Stimulated activated naive B cell treated with anti-CD40 and anti-IgM and Interleukin-4, amounts not matched to agents 10 μg/mL and 1 μg/mL and 100 μg/mL, for 72 hours (primary cell): ENCODE results near the gene AGRP.

Experiments
- ATAC-seq, 2 donors: fragments of 150-1000 bp; cut with Tn5 transposase; replicated peaks; 2 replicates each; pipeline ENCODE4 v1.10.0; 2021; ENCODE audit warnings: moderate library complexity in 1 of 2
- DNase-seq: peaks from one replicate; pipeline ENCODE4 v3.0.0; 2021
- H3K27ac Mint-ChIP-seq: one replicate; pipeline ENCODE4 v1.8.0; 2022; ENCODE audit warnings: mild to moderate bottlenecking, mixed read lengths
- H3K27me3 Mint-ChIP-seq, 2 donors: one replicate each; pipeline ENCODE4 v1.8.0; 2022; ENCODE audit warnings: mixed read lengths in 2 of 2
- H3K36me3 Mint-ChIP-seq, 2 donors: one replicate each; pipeline ENCODE4 v1.8.0; 2022; ENCODE audit warnings: mixed read lengths in 2 of 2, mild to moderate bottlenecking in 1 of 2
- H3K4me1 Mint-ChIP-seq, 2 donors: one replicate each; pipeline ENCODE4 v1.8.0; 2022; ENCODE audit warnings: mixed read lengths in 2 of 2, mild to moderate bottlenecking in 1 of 2
- H3K4me3 Mint-ChIP-seq, 2 donors: one replicate each; pipeline ENCODE4 v1.8.0; 2022; ENCODE audit warnings: mild to moderate bottlenecking in 2 of 2, mixed read lengths in 2 of 2, moderate library complexity in 1 of 2
- H3K9me3 Mint-ChIP-seq, 2 donors: one replicate each; pipeline ENCODE4 v1.8.0; 2022; ENCODE audit warnings: mixed read lengths in 2 of 2, mild to moderate bottlenecking in 1 of 2

Gene AGRP

DNA sequence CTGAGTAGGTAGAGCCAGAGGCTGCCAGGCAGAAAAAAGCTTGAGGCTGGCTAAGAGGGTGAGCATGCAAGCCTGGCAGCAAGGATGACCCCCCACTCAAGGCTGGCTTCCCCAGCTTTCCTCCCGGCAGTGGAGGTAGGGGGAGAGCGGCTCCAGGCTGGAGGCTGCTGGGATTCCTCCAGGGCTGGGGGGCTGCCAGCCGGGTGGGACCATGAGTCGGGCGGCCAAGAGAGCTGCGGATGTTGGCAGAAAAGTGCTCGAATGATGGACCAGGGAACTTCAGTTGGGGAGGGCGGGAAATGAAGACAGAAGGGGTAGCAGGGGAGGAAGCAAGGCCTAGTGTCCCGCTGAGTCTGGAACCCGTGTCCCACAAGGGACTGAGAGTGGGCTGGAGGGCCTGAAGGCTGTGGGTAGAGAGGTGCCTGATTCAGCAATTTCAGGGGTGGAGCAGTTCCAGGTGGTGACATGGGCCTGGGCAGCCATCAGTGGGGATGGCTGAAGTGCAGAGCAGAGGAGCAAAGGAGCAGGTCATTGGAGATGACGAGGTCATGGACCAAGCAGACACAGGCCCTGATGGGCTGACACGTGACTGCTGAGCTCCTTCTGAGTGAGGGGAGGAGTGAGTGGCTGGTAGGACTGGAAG lies 32.2 kb downstream of the AGRP start:
- Mint-ChIP-seq H3K27me3 (no peaks in the 10 kb centered on the region), H3K27ac (no peak overlapping the region), H3K4me3 (no peak overlapping the region), H3K9me3 (no peaks in the 10 kb centered on the region), H3K4me1 (peaks cover 33 to 52% of the 10 kb centered on the region in 2 donors), H3K36me3 (peaks cover 65 to 69% of the 10 kb centered on the region in 2 donors)
- DNase-seq (no peak), ATAC-seq (no peak)

DNA sequence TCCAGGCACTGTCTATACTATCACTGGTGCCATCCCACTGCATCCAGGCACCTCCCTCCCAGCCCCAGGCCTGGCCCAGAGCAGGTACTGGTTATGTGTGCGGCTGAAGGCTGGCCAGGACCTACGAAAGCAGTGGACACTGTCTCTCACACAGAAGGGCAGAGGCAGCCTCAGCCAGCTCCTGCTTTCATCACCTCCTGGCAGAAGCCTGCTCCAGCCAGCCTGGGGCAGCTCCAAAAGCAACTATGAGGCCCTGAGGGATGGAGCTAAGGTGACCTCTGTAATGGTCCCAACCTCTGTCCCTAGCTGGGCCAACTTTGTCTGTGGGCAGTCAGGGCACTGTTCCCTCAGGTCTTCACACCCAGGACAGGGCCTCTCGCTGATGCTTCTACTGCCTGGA lies 33.6 kb downstream of the AGRP start:
- Mint-ChIP-seq H3K36me3 (peaks cover 67 to 70% of the 10 kb centered on the region in 2 donors), H3K27me3 (no peaks in the 10 kb centered on the region), H3K4me1 (peaks cover 31 to 45% of the 10 kb centered on the region in 2 donors), H3K4me3 (peak overlapping the region in 1 of 2 donors; percentile 8), H3K9me3 (no peaks in the 10 kb centered on the region), H3K27ac (peak overlapping the region; percentile 16)
- DNase-seq (no peak), ATAC-seq (no peak)

DNA sequence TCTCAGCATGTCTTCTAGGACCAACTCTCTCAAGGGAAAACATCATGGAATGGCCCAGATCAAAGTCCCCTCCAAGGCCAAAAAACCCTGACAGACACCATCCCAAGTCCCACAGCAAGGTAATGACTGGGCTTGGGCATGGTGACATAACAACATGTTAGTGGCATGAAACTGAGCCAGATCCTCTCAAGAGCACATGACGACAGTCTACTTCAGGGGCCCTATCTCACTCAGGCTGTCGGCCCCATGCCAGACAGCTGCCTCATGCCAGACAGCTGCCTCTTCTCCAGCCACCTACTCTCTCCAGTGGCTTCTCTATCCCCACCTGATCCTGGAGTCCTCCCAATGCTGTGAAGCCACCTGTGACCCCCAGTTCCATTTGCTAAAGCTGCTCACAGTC lies 34.0 kb downstream of the AGRP start:
- H3K4me3 Mint-ChIP-seq, result peak overlapping the region in 1 of 2 donors; percentile 8
- ATAC-seq (no peak), DNase-seq (no peak)
- H3K4me1 Mint-ChIP-seq, result peaks cover 30 to 45% of the 10 kb centered on the region in 2 donors
- H3K36me3 Mint-ChIP-seq, result peaks cover 69 to 72% of the 10 kb centered on the region in 2 donors
- no peaks in the 10 kb centered on the region for H3K27me3 Mint-ChIP-seq
- H3K9me3 Mint-ChIP-seq, result no peaks in the 10 kb centered on the region
- peak overlapping the region; percentile 16 for H3K27ac Mint-ChIP-seq

DNA sequence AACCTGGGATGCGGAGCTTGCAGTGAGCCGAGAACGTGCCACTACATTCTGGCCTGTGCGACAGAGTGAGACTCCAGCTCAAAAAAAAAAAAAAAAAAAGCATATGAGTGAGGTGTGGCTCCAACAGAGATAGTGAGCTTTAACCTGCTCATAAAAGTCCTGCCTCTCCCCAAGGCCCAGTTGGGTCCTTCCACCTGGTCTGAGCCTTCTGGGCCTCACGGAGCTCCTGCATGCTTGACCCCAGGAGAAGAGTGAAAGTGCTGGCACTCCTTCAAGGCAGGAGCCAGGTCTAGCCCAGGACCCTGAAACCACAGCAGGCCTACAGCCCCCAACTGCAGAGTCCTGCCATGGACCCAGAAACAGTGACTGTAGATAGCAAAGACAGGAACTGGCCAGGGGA lies 34.8 kb downstream of the AGRP start:
- Mint-ChIP-seq H3K36me3 (peaks cover 67 to 70% of the 10 kb centered on the region in 2 donors), H3K4me1 (peaks cover 25 to 39% of the 10 kb centered on the region in 2 donors), H3K9me3 (no peaks in the 10 kb centered on the region), H3K27ac (no peak overlapping the region), H3K27me3 (no peaks in the 10 kb centered on the region), H3K4me3 (no peak overlapping the region)
- DNase-seq (no peak), ATAC-seq (no peak)

DNA sequence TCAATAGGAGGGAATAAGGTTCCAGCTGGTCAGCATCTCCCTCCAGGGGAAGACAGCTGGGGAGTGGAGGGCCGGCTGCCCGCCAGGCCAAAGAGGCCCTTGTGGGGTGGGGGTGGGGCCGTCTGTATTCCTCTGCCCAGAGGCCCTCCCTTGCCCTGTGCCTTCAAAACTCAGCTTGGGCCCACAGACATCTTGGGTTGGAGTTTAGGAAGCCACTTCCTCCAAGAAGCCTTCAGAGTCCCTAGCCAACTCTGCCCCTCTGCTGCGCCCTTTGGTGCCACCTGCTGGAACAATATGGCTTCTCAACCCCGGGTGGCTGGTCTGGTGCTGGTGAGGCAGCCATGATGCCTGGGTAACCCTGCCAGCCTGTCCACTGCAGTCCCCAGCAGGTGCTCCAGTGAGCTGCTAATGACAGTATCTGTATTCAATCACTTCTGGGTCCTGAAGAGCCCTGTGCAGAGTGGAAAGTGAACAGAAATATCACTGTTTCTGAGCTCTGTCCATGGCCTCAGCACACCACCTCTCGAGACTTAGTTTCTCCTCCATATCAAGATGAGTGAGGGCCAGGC lies 35.8 kb downstream of the AGRP start:
- DNase-seq, result peak; percentile 38
- ATAC-seq, result peak; percentile 88 to 92
- H3K4me3 Mint-ChIP-seq, result no peak overlapping the region
- H3K27ac Mint-ChIP-seq, result peak overlapping the region; percentile 9
- no peaks in the 10 kb centered on the region for H3K27me3 Mint-ChIP-seq
- H3K9me3 Mint-ChIP-seq, result no peaks in the 10 kb centered on the region
- H3K4me1 Mint-ChIP-seq, result peaks cover 22 to 39% of the 10 kb centered on the region in 2 donors
- peaks cover 63 to 67% of the 10 kb centered on the region in 2 donors for H3K36me3 Mint-ChIP-seq

DNA sequence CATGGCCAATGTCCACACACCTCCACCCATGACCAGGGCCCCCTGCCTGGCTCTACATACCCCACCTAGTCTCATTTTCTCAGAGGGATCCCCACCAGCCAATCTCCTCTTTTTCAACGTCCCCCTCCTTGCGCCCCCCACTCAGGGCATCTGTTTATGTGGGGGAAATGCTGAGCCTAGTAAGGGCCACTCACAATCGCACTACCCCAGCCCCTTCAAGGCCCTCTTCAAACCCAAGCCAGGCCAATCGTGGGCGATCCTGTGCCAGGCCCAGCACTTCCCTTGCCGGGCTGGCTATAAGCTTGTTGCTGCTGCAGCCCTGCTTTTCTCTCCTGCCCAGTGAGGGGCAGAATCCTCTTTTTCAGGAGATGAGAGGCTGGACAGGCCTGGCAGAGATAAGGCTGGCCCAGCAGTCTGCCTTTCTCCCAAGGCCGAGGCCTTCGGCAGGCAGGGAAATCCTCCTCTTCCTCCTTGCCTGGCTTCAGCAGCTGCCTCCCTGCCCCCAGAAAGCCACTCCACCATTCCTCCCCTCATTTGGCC lies 36.3 kb downstream of the AGRP start:
- Mint-ChIP-seq H3K27me3 (no peaks in the 10 kb centered on the region), H3K4me1 (peaks cover 23 to 39% of the 10 kb centered on the region in 2 donors), H3K36me3 (peaks cover 63% of the 10 kb centered on the region in 2 donors), H3K27ac (peak overlapping the region; percentile 56), H3K4me3 (no peak overlapping the region), H3K9me3 (no peaks in the 10 kb centered on the region)
- ATAC-seq (no peak), DNase-seq (no peak)

DNA sequence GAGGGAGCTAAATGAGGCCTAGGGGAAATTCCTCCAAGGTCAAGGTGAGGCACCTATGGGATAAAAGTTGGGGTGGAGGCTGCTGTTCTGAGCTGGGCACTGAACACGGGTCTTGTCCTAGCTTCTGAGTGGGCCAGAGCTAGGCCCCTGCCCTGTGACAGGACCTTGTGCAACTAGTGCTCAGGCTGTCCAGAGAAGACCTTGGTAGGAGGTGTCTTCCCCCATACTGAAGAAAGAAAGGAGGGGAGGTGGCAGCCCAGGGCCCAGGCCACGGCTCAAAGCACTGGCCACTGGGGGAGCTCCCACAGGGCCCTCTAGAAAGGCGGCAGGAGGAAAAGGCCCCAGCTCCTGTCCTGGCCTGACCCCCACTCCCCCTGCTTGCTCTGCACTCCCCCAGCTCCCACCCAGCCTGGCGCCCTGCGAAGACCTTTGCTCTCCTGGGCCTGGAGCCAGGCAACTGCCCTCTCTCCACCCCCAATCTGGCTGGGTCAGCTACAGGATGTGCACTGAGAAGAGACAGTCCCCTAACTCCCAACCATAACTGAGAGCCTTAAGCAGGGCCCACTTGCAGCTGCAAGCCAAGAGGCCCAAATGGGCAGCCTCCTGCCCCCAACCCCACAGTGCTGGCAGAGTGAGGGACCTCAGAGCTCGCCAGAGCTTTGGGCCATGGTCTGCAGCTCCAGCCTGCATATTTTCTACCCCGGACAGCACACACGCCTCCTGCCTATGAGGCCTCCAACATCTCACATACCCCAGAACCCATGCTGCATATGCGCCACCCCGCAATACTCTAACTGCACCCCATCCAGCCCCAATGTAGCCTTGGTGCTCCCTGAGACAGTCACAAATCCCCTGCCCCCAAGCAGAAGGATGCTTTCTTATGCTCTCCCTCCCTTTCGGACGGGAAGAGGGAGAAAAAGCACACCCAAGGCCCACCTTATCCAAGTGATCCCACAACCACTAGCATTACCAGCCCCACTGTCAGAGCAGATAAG lies 37.1 kb downstream of the AGRP start:
- no peak overlapping the region for H3K4me3 Mint-ChIP-seq
- H3K9me3 Mint-ChIP-seq, result no peaks in the 10 kb centered on the region
- peaks cover 27 to 36% of the 10 kb centered on the region in 2 donors for H3K4me1 Mint-ChIP-seq
- peaks cover 65 to 67% of the 10 kb centered on the region in 2 donors for H3K36me3 Mint-ChIP-seq
- no peaks in the 10 kb centered on the region for H3K27me3 Mint-ChIP-seq
- ATAC-seq (no peak), DNase-seq (no peak)
- H3K27ac Mint-ChIP-seq, result no peak overlapping the region

DNA sequence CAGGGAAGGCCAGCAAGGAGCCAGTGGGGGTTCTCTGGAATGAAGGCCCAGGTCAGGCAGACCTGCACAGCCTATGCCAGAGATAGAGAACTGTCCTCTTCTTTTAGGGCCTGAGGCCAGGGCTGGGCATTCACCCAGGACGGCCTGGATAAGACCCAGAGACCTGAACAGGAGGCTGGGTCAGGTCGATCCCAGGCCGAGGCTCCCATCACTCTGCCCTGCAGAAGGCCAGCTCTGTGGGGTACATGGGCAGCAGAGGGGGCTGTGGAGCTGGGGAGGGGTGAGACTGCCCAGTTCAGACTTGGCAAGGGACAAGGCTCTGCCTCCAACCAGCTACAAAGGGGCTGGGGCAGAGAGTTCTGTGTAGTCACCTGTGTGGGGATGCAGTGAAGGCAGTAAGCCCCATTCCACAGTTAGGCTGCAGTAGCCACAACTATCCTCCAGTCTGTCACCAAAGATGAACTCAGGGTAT lies 37.9 kb downstream of the AGRP start:
- H3K4me3 Mint-ChIP-seq, result no peak overlapping the region
- no peaks in the 10 kb centered on the region for H3K27me3 Mint-ChIP-seq
- peaks cover 59 to 60% of the 10 kb centered on the region in 2 donors for H3K36me3 Mint-ChIP-seq
- H3K4me1 Mint-ChIP-seq, result peaks cover 23 to 29% of the 10 kb centered on the region in 2 donors
- ATAC-seq, result no peak
- no peak for DNase-seq
- H3K9me3 Mint-ChIP-seq, result no peaks in the 10 kb centered on the region
- H3K27ac Mint-ChIP-seq, result no peak overlapping the region

DNA sequence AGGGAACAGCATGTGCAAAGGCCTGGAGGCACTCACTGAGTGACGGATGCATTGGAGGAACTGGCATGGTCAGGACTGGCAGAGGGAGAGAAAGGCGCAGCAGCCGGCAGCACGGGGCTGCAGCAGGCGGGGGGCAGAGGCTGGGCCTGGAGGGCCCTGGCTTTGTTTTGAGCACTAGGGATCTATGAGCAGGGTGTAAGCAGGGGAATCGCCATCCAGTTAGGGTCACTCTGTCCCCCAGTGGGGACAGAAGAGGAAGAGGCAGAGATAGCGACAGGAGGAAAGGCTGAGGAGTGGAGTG lies 38.3 kb downstream of the AGRP start:
- no peak for ATAC-seq
- Mint-ChIP-seq H3K4me3 (no peak overlapping the region), H3K36me3 (peaks cover 58 to 60% of the 10 kb centered on the region in 2 donors), H3K27ac (peak overlapping the region; percentile 7), H3K9me3 (no peaks in the 10 kb centered on the region), H3K4me1 (peaks cover 19 to 25% of the 10 kb centered on the region in 2 donors), H3K27me3 (no peaks in the 10 kb centered on the region)
- no peak for DNase-seq

DNA sequence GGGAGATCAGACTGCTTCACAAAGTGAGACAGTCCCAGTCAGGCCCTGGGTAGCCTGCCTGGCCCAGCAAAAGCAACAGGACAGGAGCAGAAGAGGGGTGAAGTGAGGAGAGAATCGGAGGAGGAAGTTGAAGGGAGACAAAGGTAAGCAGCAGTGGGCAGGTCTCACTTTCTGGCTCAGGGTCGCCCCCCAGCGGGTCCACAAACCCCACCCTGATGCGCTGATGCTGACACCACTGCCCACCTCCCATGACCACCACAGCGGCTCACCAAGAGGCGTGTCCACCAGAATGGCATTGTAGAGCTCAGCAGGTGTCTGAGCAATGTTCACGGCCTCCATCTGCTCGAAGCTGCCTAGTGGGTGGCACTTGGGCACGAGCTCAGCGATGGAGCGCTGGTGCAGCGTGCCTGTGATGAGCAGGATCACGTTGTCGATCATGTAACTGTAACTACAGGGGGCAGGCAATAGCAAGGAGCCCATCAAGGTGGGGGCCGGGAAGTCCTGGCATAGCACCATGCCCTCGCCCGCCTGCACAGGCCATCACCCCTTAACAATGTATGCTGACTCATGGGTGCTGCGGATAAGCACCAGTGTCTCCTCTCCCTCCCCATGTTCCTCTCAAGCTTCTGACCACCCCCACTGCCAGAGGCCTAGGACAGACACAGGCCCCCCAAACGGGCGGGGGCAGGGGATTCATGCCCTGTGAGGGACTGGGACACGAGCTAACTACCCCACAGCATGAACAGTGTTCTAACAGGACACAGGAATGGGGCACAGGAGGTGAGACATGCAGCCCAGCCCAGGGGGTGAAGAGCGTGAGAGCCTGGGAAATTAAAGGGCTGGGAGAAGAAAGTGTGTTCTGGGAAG lies 38.9 kb downstream of the AGRP start:
- Mint-ChIP-seq H3K4me1 (peaks cover 16 to 23% of the 10 kb centered on the region in 2 donors), H3K27me3 (no peaks in the 10 kb centered on the region), H3K9me3 (no peaks in the 10 kb centered on the region), H3K36me3 (peaks cover 56 to 58% of the 10 kb centered on the region in 2 donors), H3K4me3 (no peak overlapping the region), H3K27ac (peak overlapping the region; percentile 25)
- DNase-seq (no peak), ATAC-seq (no peak)

DNA sequence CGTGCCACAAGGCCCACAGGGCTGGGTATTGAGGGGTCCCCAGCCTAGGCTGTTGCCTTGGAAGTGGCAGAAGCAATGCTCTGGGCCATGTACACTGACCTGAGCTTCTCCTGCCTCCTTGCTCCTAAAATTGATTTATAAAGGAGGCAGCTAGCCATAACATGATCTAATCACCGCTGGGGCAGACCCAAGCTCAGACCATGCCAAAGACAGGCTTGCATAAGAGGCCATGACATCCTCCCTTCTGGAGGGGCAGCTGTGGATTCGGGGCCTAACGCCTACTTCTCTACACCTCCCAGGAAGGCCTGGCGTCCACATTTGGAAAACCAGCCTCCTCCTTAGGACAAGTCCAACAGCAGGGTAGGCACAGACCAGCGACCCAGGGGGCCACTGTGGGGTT lies 40.1 kb downstream of the AGRP start:
- Mint-ChIP-seq H3K4me3 (no peak overlapping the region), H3K36me3 (peaks cover 54 to 63% of the 10 kb centered on the region in 2 donors), H3K9me3 (no peaks in the 10 kb centered on the region), H3K27me3 (no peaks in the 10 kb centered on the region), H3K27ac (no peak overlapping the region), H3K4me1 (peaks cover 18 to 31% of the 10 kb centered on the region in 2 donors)
- DNase-seq (no peak), ATAC-seq (no peak)

DNA sequence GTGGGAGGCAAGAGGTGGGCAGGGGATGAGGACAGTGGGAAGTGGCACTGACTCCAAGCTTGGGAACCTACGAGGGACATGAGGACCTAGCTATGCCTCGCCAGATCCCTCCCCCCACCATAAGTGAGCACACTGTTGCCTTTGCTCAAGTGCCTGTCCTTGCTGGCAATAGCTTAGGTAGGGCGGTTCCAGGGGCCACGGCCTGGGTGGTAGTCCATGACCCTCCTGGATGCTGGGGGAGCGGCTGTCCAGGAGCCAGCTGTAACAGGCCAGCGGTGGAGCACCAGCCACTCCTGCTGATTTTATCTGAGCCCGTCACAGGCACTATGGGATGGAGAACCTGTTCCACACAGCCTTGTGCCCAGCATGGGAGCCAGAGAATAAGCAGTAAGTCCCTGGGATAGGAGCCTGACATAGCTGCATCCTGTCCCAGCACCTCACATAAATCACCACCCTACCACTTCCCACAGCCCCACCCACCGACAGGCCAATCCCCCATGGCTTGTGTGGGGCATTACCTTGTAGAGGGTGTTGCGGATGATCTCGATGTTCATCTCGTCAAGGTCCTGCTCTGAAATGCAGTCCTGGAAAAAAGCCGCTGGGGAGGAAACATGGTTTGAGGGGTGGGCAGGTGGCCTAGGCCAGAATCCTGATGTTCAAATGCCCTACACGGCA lies 40.6 kb downstream of the AGRP start:
- H3K36me3 Mint-ChIP-seq, result peaks cover 54 to 66% of the 10 kb centered on the region in 2 donors
- no peaks in the 10 kb centered on the region for H3K27me3 Mint-ChIP-seq
- H3K27ac Mint-ChIP-seq, result peak overlapping the region; percentile 20

DNA sequence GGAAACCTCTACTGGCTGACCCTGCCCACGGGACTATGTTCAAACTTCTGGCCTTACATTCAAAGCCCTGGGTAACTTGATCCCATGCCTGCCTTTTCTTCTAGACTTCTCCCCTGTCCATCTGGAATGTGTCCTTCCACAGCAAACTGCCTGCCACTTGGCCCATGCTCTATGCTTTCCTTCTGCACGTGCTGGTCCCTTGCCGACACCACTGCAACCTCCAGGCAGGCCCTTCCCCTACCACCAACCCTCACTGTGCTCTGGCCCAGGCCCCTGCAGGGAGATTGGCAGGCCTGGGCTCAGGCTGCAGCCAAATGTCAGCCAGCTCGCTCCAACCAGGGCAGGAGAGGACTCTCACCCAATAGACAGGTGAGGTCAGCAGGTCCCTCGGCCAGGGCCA lies 41.4 kb downstream of the AGRP start:
- H3K36me3 Mint-ChIP-seq, result peaks cover 54 to 66% of the 10 kb centered on the region in 2 donors
- no peaks in the 10 kb centered on the region for H3K9me3 Mint-ChIP-seq
- no peak for DNase-seq
- H3K27ac Mint-ChIP-seq, result peak overlapping the region; percentile 71
- H3K4me3 Mint-ChIP-seq, result peak overlapping the region in 1 of 2 donors; percentile 3
- H3K27me3 Mint-ChIP-seq, result no peaks in the 10 kb centered on the region
- H3K4me1 Mint-ChIP-seq, result peaks cover 29 to 35% of the 10 kb centered on the region in 2 donors
- no peak for ATAC-seq

More for the DNA sequence above, 40.6 kb downstream of the AGRP start:
- ATAC-seq (no peak), DNase-seq (no peak)
- H3K4me1 Mint-ChIP-seq, result peaks cover 23 to 35% of the 10 kb centered on the region in 2 donors
- H3K4me3 Mint-ChIP-seq, result no peak overlapping the region
- no peaks in the 10 kb centered on the region for H3K9me3 Mint-ChIP-seq
